K562 (cell line): ENCODE results near the gene CHD8.

Source experiments
- CBX5 ChIP-seq: IDR thresholded peaks from 2 replicates; pipeline ENCODE4 v1.6.1; 2014; ENCODE audit warnings: low read depth, borderline replicate concordance
- CXXC5 ChIP-seq: fragments of 250-450 bp; sonication (Bioruptor Pico); IDR thresholded peaks from 2 replicates; pipeline ENCODE4 v1.8.0; 2022; ENCODE audit warnings: inconsistent platforms, mild to moderate bottlenecking, moderate library complexity
- DNMT1 ChIP-seq: fragments of 450-650 bp; IDR thresholded peaks from 2 replicates; pipeline ENCODE4 v1.6.1; 2016; ENCODE audit warnings: antibody characterized with exemption, mild to moderate bottlenecking
- EZH2 ChIP-seq: IDR thresholded peaks from 2 replicates; pipeline ENCODE4 v1.6.1; 2012; ENCODE audit warnings: low read depth, mild to moderate bottlenecking, inconsistent platforms, low read length, borderline replicate concordance
- HNRNPL ChIP-seq: fragments of 200-400 bp; formaldehyde crosslinking; IDR thresholded peaks from 2 replicates; pipeline ENCODE4 v1.6.1; 2017; ENCODE audit warnings: low read depth, mild to moderate bottlenecking, low read length
- SAFB2 ChIP-seq: fragments of 200-400 bp; formaldehyde crosslinking; IDR thresholded peaks from 2 replicates; pipeline ENCODE4 v1.6.1; 2018; ENCODE audit warnings: borderline replicate concordance, low read length, low read depth, moderate library complexity; ENCODE audit not compliant: severe bottlenecking
- USF1 ChIP-seq: sonication (generic); formaldehyde crosslinking; IDR thresholded peaks from 2 replicates; pipeline ENCODE4 v1.9.0; 2022; ENCODE audit warnings: mild to moderate bottlenecking, missing genetic modification reagents
- ZNF316 ChIP-seq: fragments of 450-650 bp; IDR thresholded peaks from 2 replicates; pipeline ENCODE4 v1.6.1; 2016
- TF ChIP-seq, protein P1 (sequence below): fragments of 150-350 bp; conservative IDR thresholded peaks from 2 replicates; pipeline ENCODE4 v1.6.1; 2014; ENCODE audit warnings: low read length

GRCh38 chr14:21414137-21414631, 41.7 kb downstream of the CHD8 start:
- TF ChIP-seq, protein P1, sequence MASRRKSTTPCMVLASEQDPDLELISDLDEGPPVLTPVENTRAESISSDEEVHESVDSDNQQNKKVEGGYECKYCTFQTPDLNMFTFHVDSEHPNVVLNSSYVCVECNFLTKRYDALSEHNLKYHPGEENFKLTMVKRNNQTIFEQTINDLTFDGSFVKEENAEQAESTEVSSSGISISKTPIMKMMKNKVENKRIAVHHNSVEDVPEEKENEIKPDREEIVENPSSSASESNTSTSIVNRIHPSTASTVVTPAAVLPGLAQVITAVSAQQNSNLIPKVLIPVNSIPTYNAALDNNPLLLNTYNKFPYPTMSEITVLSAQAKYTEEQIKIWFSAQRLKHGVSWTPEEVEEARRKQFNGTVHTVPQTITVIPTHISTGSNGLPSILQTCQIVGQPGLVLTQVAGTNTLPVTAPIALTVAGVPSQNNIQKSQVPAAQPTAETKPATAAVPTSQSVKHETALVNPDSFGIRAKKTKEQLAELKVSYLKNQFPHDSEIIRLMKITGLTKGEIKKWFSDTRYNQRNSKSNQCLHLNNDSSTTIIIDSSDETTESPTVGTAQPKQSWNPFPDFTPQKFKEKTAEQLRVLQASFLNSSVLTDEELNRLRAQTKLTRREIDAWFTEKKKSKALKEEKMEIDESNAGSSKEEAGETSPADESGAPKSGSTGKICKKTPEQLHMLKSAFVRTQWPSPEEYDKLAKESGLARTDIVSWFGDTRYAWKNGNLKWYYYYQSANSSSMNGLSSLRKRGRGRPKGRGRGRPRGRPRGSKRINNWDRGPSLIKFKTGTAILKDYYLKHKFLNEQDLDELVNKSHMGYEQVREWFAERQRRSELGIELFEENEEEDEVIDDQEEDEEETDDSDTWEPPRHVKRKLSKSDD, result no peak
- TF ChIP-seq DNMT1 (no peak), SAFB2 (no peak), ZNF316 (no peak), HNRNPL (no peak), CXXC5 (CRISPR knock-in tag) (no peak), EZH2 (no peak), CBX5 (no peak), USF1 (no peak)
